HG03135 (cell line): Measurements from ENCODE around the gene TRIM44.

Experiments used
- ATAC-seq: cut with Tn5 transposase; IDR thresholded peaks from one replicate; pipeline ENCODE4 v1.9.1; 2021; ENCODE audit warnings: mild to moderate bottlenecking, moderate library complexity; ENCODE audit not compliant: unreplicated experiment

Gene TRIM44

DNA sequence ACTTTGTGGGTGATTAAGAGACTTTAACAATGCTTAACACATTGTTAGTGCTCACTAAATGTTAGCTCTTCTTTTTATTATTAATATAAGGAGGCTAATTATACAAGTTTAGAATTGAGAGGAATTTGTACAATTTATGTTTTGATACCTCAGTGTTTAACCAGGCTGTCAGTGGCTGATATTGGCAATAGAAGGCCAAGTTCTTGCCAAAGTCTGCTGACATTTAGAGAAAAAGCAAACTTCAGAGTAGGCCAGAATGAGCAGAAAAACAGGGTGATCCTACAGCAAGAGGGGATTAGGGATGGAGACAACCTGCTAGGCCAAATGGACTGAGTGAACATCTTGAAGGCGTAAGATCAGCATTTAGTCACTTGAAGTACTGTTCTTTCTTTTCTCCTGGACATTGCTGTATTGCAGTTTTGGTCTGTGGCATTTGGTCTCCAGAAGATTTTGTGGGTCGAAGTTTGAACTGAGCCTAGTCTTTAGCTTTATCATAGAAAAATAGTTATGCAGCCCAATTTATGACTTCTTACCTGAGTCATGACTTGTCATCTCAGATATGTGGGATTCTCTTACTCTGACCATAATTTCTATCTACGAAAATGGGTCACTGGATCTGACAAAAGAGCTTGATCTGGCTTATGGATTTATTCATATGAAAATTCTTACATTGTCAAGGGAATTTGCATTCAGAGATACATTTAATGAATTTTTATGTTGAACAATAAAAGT, 9.0 kb downstream of the TRIM44 start:
- no peak for ATAC-seq

DNA sequence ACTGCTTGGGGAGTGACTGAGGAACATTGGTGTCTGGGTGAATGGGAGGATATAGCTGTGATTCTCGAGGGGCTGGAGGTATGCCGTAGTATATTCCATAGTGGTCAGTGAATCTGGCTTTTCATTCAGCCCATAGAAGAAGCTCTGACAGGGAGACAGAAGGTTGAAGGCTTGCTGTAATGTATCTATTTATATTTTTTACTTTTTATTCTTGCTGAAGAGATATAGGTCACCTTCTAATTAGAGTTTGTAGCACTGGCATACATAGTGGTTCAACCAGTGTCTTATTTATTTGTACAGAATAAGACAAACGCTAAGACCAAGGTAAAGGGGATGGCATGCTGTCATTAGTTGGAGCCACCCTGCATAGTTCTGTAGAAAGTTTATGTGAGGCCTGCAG, 10.0 kb downstream of the TRIM44 start:
- ATAC-seq: no peak

- no peak for ATAC-seq
These were observed 13.5 kb downstream of the TRIM44 start for GRCh38 chr11:35675901-35676610.

GRCh38 chr11:35676611-35676965, 14.0 kb downstream of the TRIM44 start:
- ATAC-seq: no peak

GRCh38 chr11:35677904-35678303, 15.3 kb downstream of the TRIM44 start:
- no peak for ATAC-seq

DNA sequence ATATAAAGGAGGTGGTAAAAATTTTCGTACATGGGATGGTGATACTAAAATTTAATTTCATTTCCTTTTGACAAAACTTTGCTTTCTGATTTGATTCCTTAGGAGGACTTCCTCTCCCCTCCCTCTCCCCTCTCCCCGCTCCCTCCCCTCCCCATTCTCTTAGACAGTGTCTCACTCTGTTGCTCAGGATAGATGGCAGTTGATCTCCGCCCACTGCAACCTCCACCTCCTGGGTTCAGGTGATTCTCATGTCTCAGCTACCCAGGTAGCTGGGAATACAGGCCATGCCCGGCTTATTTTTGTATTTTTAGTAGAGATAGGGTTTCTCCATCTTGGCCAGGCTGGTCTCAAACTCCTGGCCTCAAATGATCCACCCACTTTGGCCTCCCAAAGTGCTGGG, 15.9 kb downstream of the TRIM44 start:
- no peak for ATAC-seq

DNA sequence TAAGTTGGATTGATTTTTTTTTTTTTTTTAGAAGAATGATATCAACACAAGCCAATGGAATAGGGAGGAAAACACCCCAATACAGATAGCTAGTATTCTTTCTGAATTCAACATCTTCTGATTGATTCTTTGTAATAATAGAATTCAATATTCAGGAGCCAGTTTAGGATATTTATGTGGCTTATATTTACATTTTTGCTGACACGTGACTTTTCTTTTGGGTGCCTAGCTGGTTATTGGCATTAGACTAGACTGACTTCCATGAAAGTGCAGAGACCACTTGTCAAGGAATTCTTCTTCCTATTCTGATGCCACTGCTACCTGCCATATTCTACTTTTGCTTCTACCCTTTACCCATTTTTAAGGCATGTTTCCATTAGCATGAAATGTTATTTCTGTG, 16.4 kb downstream of the TRIM44 start:
- ATAC-seq: no peak

DNA sequence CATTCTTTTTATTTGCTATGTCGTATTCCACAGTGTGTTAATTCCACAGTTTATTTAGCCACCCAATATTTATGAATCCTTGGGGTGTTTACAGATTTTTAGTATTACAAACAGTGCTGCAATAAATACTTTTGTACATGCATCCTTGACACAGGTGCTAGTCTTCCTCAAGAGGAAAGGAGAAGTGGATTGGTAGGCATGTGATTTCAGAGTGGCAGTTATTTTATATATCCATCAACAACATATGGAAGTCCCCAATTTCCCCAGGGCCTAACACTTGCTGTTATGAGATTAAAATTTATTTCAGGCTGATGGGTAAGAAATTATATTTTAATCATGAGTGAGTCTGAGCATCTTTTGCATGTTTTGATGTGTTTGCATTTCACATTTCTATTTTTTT, 17.9 kb downstream of the TRIM44 start:
- no peak for ATAC-seq

DNA sequence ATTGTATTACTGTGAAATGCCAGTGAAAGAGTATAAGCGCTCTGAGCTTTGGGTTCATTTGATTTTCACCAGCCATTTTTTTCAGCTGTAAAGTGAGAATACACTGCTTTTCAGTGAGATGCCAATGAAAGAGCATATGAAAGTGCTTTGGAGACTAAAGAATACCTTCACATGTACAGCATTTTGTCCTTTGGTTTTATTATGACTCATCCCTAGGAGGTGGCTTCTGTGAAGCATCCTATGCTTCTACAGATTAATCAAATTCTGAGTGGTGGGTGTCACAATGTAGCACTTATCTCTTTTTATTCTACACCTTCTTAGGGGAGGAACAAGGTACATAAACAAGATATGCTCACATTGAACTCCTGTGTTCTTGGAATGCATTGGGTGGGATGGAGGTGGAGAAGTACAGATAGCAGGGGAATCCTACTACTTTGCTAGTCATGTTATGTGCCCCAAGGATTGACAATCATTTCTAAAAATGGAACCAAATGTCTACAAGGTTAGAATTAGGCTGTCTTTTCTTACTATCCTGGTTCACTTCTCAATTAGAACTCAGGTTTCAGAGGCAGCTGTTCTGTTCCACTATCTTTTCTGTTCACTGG, 18.7 kb downstream of the TRIM44 start:
- no peak for ATAC-seq

- ATAC-seq: no peak
These were observed 19.9 kb downstream of the TRIM44 start for GRCh38 chr11:35682230-35683173.

- peak; percentile 73 for ATAC-seq
These were observed 21.3 kb downstream of the TRIM44 start for GRCh38 chr11:35683728-35684339.

GRCh38 chr11:35688023-35688422, 25.4 kb downstream of the TRIM44 start:
- no peak for ATAC-seq

DNA sequence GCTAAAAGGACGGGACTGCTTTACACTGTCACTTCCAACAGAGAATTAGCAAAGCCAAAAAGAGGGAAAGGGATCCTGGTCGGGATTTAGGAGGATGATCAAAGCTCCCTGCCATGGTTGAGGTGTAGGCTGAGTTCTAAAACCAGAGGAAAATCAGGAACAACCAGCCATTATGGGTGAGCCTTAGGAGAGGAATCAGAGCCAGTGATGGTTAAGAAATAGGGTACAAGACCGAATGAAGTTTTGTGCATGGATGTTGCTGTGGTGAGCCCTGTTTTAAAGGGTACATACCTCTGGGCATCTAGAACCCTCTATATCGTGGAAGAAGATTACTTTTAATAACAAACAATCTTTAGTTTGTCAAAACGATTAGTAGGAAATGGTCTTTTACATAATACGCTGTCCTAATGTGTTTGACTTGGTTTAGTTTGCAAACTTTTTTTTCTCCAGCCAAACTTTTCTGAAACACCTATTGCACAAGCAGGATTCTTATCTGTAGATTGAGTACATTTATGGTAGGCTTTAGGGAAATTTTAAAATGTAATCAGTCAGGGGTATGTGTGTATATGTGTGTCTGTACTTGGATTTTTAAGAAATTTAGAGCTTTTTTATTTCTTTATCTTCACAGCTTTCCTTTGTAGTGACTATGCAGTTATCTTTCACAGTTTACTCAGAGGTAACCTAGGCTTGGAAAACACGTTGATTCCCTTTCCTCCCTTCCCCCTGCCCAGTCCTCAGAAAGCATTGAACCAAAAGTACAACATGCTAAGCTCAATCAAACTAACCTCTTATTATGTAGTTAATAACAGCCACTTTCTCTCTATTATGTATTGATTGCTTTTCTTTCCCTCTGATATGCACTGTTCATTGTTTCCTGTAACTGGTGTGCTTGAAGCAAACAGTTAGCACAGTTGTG, 26.8 kb downstream of the TRIM44 start:
- ATAC-seq: no peak

GRCh38 chr11:35702126-35702525, 39.6 kb downstream of the TRIM44 start:
- no peak for ATAC-seq

GRCh38 chr11:35709376-35709775, 46.8 kb downstream of the TRIM44 start:
- ATAC-seq: no peak

- no peak for ATAC-seq
These were observed 48.8 kb downstream of the TRIM44 start for GRCh38 chr11:35711173-35711910.

GRCh38 chr11:35711924-35712323, 49.3 kb downstream of the TRIM44 start:
- ATAC-seq: no peak

- ATAC-seq: no peak
These were observed 50.0 kb downstream of the TRIM44 start for GRCh38 chr11:35712533-35712932.
